Subcutaneous adipose tissue (tissue), 4 donors: ENCODE measurements around the gene MPL. TPM values are rescaled to one million over a fixed set of nuclear protein-coding genes. Genes with fewer than 3 reads are reported as not detected.

Source experiments
- total RNA-seq, 4 donors: library from RNA; depleted of rRNA; stranded (reverse); fragments of >200 nt; gene quantifications; one replicate each; pipeline ENCODE4 v1.1.0, GENCODE V29; 2016
- TF ChIP-seq, protein P1 (sequence below): fragments of 450-650 bp; IDR thresholded peaks from one replicate; pipeline ENCODE4 v1.5.1; 2016; ENCODE audit warnings: low read depth, mild to moderate bottlenecking, control low read depth, antibody characterized with exemption, moderate library complexity

The MPL gene
- total RNA-seq, result under 1 TPM in 1 of 4 donors, not detected in 3; 0.38 TPM

DNA sequence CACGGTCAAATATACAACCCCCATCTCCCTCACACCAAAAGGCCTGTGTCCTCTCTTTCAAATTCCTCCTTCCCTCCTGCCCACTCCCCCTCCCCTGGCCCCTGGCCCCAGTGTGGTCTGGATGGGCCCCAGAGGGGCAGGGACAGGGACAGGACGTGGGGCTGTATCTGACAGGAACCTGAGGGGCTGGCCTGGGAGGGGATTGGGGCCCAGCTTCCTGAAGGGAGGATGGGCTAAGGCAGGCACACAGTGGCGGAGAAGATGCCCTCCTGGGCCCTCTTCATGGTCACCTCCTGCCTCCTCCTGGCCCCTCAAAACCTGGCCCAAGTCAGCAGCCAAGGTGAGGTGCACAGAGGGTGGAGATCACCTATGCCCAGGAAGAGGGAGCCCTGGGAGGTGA is at the start of gene MPL:
TSS of gene MPL (plus strand) at position 231 of the 400 bp plus-strand sequence. CDS start at position 262, 31 bp downstream.
- TF ChIP-seq, protein P1, sequence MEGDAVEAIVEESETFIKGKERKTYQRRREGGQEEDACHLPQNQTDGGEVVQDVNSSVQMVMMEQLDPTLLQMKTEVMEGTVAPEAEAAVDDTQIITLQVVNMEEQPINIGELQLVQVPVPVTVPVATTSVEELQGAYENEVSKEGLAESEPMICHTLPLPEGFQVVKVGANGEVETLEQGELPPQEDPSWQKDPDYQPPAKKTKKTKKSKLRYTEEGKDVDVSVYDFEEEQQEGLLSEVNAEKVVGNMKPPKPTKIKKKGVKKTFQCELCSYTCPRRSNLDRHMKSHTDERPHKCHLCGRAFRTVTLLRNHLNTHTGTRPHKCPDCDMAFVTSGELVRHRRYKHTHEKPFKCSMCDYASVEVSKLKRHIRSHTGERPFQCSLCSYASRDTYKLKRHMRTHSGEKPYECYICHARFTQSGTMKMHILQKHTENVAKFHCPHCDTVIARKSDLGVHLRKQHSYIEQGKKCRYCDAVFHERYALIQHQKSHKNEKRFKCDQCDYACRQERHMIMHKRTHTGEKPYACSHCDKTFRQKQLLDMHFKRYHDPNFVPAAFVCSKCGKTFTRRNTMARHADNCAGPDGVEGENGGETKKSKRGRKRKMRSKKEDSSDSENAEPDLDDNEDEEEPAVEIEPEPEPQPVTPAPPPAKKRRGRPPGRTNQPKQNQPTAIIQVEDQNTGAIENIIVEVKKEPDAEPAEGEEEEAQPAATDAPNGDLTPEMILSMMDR, result no peak

DNA sequence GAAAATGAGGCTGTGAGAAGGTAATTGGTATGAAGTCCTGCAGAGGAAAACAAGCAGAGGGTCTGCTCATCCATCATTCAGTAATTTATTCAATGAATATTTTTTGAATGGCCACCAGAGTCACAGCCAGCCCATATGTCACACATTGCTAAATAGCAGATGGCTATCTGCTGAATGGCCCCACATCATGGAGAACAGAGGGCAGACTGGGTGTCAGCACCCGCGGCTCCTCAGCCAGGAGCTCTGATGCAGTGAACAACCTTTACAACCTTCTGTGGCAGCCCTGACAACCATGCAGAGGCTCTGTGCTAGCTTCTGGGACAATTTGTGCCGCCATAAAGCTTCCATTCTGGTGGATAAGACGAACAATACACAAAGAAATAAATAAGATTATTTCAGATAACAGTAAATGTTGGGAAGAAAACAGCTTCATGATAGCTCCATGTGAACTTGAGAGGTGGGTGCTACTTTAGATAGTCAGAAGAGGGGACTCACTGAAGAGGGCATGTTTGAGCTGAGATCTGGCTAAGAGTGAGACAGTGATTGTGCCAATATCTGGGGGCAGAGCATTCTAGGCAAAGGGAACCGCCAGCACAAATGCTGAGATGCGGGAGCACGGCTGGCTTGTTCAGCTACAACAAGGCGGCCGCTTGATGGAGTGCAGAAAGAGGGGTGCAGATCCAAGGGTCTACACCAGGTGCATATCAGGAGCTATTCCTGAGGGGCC is 49.4 kb upstream of the MPL start:
- TF ChIP-seq, protein P1, result no peak

DNA sequence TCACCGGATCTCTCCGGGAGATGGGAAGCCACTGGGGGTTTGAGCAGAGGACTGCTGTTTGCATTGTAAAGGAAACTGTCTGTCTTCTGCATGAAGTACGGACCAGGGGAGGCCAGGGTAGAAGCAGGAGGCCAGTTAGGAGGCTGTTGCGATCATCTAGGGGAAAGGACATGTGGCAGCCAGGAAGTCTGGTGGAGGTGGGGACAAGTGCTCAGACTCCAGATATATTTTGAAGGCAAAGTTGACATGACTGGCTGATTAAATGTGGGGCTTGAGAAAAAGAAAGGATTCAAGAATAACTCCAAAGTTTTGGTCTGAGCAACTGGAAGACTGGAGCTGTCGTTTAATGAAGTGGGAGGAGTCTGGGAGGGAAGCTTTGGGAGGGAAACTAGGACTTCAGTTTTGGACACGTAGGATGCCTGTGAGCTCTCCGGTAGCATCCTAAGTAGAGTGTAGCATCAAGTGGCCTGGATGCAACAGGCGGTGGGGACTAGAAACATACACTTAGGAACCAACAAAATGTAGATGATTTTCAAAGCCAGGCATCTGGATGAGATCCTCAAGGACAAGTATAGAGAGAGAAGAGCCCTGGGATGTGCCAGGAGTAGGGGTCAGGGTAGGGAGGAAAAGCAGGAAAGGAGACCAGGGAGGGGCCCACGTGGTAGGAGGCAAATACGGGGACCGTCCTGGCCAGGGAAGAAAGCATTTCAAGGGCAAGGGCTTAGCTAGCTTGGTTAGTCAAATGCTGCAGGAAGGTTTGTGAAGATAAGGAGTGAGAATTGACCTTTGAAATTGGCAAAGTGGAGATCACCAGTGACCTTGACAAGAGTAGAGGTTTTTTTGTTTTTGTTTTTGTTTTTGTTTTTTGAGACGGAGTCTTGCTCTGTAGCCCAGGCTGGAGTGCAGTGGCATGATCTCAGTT is 48.6 kb upstream of the MPL start:
- TF ChIP-seq, protein P1, result no peak

DNA sequence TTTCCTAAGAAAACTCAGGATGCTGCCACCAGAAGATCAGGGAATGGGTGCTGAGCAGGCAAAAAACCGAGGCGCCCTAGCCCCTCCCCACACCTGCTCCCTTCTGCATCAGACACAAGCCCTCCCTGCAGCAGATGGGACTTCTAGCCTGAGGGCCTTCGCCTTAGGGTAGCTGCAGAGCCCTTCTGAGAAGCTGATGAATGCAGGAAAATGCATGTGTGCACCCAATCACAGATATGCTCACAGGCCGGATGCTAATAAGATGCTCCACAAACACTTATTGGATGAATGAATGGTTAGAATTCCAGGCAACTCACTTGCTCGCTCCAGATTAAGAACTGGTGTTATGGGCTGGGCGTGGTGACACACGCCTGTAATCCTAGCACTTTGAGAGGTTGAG is 45.4 kb upstream of the MPL start:
- TF ChIP-seq, protein P1, result no peak

DNA sequence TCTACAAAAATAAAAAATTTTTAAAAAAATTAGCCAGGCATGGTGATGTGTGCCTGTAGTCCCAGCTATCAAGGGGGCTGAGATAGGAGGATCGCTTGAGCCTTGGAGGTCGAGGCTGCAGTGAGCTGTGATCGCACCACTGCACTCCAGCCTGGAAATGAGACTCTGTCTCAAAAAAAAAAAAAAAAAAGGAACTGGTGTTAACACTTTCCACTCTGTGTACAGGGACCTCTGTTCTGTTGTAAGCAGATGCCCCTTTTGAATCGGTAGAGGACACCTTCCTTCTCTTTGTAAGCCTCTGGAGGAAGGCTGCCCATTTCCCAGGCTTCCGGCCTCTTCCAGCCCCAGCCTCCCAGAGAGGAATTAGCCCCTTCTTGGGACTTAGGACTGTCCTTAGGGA is 44.9 kb upstream of the MPL start:
- TF ChIP-seq, protein P1, result no peak

DNA sequence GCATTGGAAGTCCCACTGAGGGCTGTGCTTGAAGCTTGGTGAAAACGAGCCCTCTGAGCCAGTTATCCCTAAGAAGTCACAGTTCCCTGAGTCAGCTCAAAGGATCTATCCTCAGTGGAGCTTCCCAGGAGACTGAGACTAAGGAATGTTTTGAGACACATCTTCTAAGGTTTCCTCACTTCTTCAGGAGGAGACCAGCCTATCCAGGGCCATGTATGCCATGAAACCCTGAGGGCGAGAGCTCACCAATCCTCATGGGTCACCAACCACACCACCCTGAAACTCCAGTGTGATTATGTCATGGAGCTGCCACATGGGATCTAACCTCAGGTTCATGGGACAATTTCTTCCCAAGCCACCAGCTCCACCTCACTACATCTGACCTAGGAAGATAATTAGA is 44.4 kb upstream of the MPL start:
- TF ChIP-seq, protein P1, result no peak
